Transverse colon (tissue), 4 donors: ENCODE results near the gene LCE3E. TPM values are rescaled to one million over a fixed set of nuclear protein-coding genes. Genes with fewer than 3 reads are reported as not detected.

Source experiments
- DNase-seq: peaks from one replicate; pipeline ENCODE4 v3.0.0-alpha.2; 2019
- H3K27ac ChIP-seq, 4 donors: fragments of 200-600 bp; sonication (generic); 2 replicates each; pipeline ENCODE4 v1.5.1; 2016 to 2018; ENCODE audit warnings: inconsistent platforms in 4 of 4
- H3K27me3 ChIP-seq: fragments of 200-600 bp; sonication (generic); 2 replicates; pipeline ENCODE4 v1.5.1; 2017; ENCODE audit warnings: inconsistent platforms
- H3K36me3 ChIP-seq, 4 donors: fragments of 200-600 bp; sonication (generic); 2 replicates each; pipeline ENCODE4 v1.5.1; 2017 to 2019; ENCODE audit warnings: inconsistent platforms in 4 of 4
- H3K4me1 ChIP-seq, 4 donors: fragments of 200-600 bp; sonication (generic); 2 replicates each; pipeline ENCODE4 v1.5.1; 2017 to 2020; ENCODE audit warnings: inconsistent platforms in 4 of 4
- H3K4me3 ChIP-seq, 4 donors: fragments of 200-600 bp; sonication (generic); 1 replicate in 1 of 4; 2 replicates in 3 of 4; pipeline versions ENCODE4 v1.5.1 to v1.6.1; 2017 to 2019; ENCODE audit warnings: inconsistent platforms in 4 of 4
- H3K9me3 ChIP-seq, 2 donors: fragments of 200-600 bp; sonication (generic); 2 replicates each; pipeline ENCODE4 v1.5.1; 2017 to 2019; ENCODE audit warnings: inconsistent platforms in 2 of 2
- EP300 ChIP-seq: sonication (generic); formaldehyde crosslinking; IDR thresholded peaks from one replicate; pipeline ENCODE4 v1.6.1; 2017; ENCODE audit warnings: antibody characterized with exemption, low read depth
- POLR2A ChIP-seq: fragments of 450-650 bp; IDR thresholded peaks from one replicate; pipeline ENCODE4 v1.6.1; 2016; ENCODE audit warnings: antibody characterized with exemption, mild to moderate bottlenecking, moderate library complexity
- POLR2AphosphoS5 ChIP-seq, 3 donors: sonication (generic); formaldehyde crosslinking; IDR thresholded peaks; one replicate each; pipeline ENCODE4 v1.6.1; 2016; ENCODE audit warnings: antibody characterized with exemption in 3 of 3
- WGBS, 2 donors: methylation state at CpG; one replicate each; pipeline ENCODE4 v1.1.5; 2018; ENCODE audit warnings: low coverage in 1 of 2; 5-methylcytosine and 5-hydroxymethylcytosine counted together
- in situ Hi-C, 4 donors: fragments of 200-750 bp; cut with MboI; loops; one replicate each; pipeline versions ENCODE4 v1.15.0 to v1.15.1; 2017; ENCODE audit warnings: low sequenced_read_pairs in 3 of 4, low pct_ligation_motif_present in 1 of 4, low pct_unique_long_range_greater_than_20kb in 1 of 4
- intact Hi-C: fragments of 100-400 bp; cut with DNase I; formaldehyde crosslinking; loops from one replicate; pipeline ENCODE4 v1.15.1; 2023; ENCODE audit warnings: low total_unique reads
- total RNA-seq, 4 donors: library from RNA; depleted of rRNA; stranded (reverse); fragments of >200 nt; gene quantifications; one replicate each; pipeline ENCODE4 v1.1.0, GENCODE V29; 2016
- TF ChIP-seq, protein P1 (sequence below), 5 experiments: fragments of 200-600 bp in 3 of 5; fragments of 450-650 bp in 2 of 5; sonication (generic) in 3 of 5; IDR thresholded peaks; 1 replicate in 2 of 5; 2 replicates in 3 of 5; pipeline ENCODE4 v1.5.1; 2016 to 2017; ENCODE audit warnings: antibody characterized with exemption in 5 of 5, inconsistent platforms in 3 of 5, mild to moderate bottlenecking in 2 of 5, moderate library complexity in 1 of 5

Gene LCE3E
- total RNA-seq, 4 donors from 2014 or later, result not detected

DNA sequence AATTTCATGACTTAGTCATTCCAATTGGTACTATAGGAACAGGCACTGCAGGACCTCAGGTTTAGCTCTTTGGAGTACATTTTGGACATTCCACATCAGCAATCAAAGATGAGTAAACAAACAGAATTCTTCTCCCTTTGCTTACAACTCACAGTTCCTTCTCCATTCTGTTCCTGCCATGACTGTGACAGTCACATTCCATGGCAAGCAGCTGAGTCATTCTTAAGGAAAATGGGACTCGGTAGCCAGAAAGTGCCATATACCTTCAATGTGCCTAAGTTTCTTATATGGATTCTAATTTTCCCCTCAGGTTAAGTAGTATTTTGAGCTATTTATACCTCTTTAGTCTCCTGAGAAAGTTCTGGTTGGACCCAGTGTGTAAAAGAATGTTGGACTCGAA, 26.7 kb downstream of the LCE3E start:
- no peak overlapping the region for H3K4me3 ChIP-seq
- no peak overlapping the region for H3K27ac ChIP-seq
- H3K27me3 ChIP-seq, result no peaks in the 10 kb centered on the region
- intact Hi-C loops, result no loop called here
- WGBS, 2 donors, result 60 to 72% methylated on average over 2 of the region's 2 CpGs
- no peaks in the 10 kb centered on the region for H3K9me3 ChIP-seq
- H3K4me1 ChIP-seq, result no peaks in the 10 kb centered on the region
- no peaks in the 10 kb centered on the region for H3K36me3 ChIP-seq
- TF ChIP-seq POLR2A (no peak), EP300 (no peak), POLR2AphosphoS5 (IDR thresholded peaks at IDR 0.05) (no peak)
- TF ChIP-seq, protein P1, sequence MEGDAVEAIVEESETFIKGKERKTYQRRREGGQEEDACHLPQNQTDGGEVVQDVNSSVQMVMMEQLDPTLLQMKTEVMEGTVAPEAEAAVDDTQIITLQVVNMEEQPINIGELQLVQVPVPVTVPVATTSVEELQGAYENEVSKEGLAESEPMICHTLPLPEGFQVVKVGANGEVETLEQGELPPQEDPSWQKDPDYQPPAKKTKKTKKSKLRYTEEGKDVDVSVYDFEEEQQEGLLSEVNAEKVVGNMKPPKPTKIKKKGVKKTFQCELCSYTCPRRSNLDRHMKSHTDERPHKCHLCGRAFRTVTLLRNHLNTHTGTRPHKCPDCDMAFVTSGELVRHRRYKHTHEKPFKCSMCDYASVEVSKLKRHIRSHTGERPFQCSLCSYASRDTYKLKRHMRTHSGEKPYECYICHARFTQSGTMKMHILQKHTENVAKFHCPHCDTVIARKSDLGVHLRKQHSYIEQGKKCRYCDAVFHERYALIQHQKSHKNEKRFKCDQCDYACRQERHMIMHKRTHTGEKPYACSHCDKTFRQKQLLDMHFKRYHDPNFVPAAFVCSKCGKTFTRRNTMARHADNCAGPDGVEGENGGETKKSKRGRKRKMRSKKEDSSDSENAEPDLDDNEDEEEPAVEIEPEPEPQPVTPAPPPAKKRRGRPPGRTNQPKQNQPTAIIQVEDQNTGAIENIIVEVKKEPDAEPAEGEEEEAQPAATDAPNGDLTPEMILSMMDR (IDR thresholded peaks at IDR 0.05), result no peak
- in situ Hi-C loops, result no loop called here
- no peak for DNase-seq

DNA sequence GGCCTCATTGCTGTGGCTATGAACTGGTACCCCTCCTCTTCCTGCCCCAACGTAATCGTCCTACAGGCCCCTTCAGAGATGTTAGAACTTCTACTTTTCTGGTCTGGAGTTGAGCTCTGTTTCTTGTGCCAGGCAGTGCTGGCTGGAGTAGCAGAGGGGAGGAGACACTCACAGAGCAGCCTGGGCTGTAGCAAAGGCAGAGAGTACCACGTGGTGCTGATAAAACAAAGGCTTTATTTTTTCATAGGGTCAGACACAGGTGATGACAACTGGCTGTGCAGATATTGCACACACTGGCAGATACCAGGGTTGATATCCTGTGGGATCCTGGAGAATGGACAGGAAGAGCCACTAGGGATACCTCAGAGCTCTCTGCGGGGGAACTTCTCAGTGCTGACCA, 29.1 kb downstream of the LCE3E start:
- Histone ChIP-seq H3K27me3 (peaks cover 2% of the 10 kb centered on the region), H3K4me1 (no peaks in the 10 kb centered on the region), H3K9me3 (no peaks in the 10 kb centered on the region), H3K27ac (no peak overlapping the region), H3K4me3 (no peak overlapping the region), H3K36me3 (no peaks in the 10 kb centered on the region)
- no peak for DNase-seq
- WGBS, 2 donors, result 0 to 52% methylated on average over 1 to 4 of the region's 4 CpGs
- in situ Hi-C loops, result no loop called here
- TF ChIP-seq POLR2A, result no peak
- no peak for TF ChIP-seq EP300
- TF ChIP-seq POLR2AphosphoS5 (IDR thresholded peaks at IDR 0.05), result no peak
- TF ChIP-seq, protein P1 (IDR thresholded peaks at IDR 0.05), result no peak
- intact Hi-C loops, result no loop called here

- WGBS, 2 donors, result 69 to 80% methylated on average over 3 of the region's 3 CpGs
- H3K36me3 ChIP-seq, result no peaks in the 10 kb centered on the region
- no peaks in the 10 kb centered on the region for H3K4me1 ChIP-seq
- TF ChIP-seq POLR2AphosphoS5 (IDR thresholded peaks at IDR 0.05) (no peak), POLR2A (no peak), EP300 (no peak)
- TF ChIP-seq, protein P1 (IDR thresholded peaks at IDR 0.05), result no peak
- no peak overlapping the region for H3K4me3 ChIP-seq
- in situ Hi-C loops (no loop called here), intact Hi-C loops (no loop called here)
- no peaks in the 10 kb centered on the region for H3K9me3 ChIP-seq
- no peak for DNase-seq
- H3K27ac ChIP-seq, result no peak overlapping the region
- peaks cover 2% of the 10 kb centered on the region for H3K27me3 ChIP-seq
Measured at GRCh38 chr1:152535774-152536173, 30.8 kb downstream of the LCE3E start.

DNA sequence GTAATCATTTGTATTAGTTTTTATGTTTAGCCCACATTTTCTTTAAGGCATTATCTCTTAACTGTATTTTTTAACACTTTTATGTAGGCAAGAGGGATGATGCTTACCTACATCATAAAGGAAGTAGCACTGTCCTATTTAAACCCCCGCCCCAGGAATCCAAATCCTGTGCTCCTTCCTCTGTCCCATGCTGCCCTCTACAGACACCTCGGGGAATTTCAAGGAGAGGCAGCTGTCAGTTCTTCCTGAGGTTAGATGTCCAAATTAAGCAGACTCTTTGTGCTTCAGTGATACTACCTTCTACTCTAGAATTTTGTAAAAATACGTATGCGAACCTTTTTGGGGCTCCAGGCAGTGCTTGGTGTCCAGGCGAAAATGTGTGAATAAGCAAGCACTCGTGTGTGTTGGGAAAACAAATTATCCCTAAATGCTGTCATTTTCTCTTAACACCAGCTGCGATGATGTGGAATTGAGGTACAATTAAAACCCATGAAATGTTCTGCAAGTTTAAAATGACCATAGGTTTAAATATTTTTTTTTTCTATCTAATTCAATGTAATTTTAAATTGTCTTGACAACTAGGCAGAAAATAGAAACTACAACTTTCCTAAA, 33.1 kb downstream of the LCE3E start:
- DNase-seq, result peak; percentile 56
- H3K27ac ChIP-seq, result no peak overlapping the region
- H3K4me1 ChIP-seq, result no peaks in the 10 kb centered on the region
- intact Hi-C loops (no loop called here), in situ Hi-C loops (no loop called here)
- 21 to 25% methylated on average over 6 to 7 of the region's 7 CpGs for WGBS, 2 donors
- no peak overlapping the region for H3K4me3 ChIP-seq
- H3K36me3 ChIP-seq, result no peaks in the 10 kb centered on the region
- H3K27me3 ChIP-seq, result peaks cover 2% of the 10 kb centered on the region
- no peak for TF ChIP-seq POLR2AphosphoS5 (IDR thresholded peaks at IDR 0.05)
- TF ChIP-seq, protein P1 (IDR thresholded peaks at IDR 0.05), result peak; percentile 51 to 68 (median 60)
- no peaks in the 10 kb centered on the region for H3K9me3 ChIP-seq
